Erythroblast (primary cell): ENCODE measurements around the gene CHAT.

Source experiments
- GATA1 ChIP-seq: IDR thresholded peaks from 2 replicates; pipeline ENCODE4 v1.6.1; 2011; ENCODE audit warnings: low read depth, mild to moderate bottlenecking, control low read depth, low read length, moderate library complexity
- POLR2A ChIP-seq: IDR thresholded peaks from 2 replicates; pipeline ENCODE4 v1.6.1; 2011; ENCODE audit warnings: mild to moderate bottlenecking, low read length

GRCh38 chr10:49577182-49577925 lies 36.5 kb upstream of the CHAT start:
- TF ChIP-seq POLR2A (no peak), GATA1 (no peak)
